CD4-positive, alpha-beta T cell treated with Interleukin-15 for 1 hour (primary cell): ENCODE measurements around the gene GLTPD2.
"Not testable (repeated sequence)": the region's sequence is repeated elsewhere in the genome, so short reads cannot be mapped to it uniquely, and the experiment has no call there.

Source experiments
- DNase-seq: peaks from one replicate; pipeline ENCODE4 v3.0.0-alpha.2; 2020

The GLTPD2 gene

DNA sequence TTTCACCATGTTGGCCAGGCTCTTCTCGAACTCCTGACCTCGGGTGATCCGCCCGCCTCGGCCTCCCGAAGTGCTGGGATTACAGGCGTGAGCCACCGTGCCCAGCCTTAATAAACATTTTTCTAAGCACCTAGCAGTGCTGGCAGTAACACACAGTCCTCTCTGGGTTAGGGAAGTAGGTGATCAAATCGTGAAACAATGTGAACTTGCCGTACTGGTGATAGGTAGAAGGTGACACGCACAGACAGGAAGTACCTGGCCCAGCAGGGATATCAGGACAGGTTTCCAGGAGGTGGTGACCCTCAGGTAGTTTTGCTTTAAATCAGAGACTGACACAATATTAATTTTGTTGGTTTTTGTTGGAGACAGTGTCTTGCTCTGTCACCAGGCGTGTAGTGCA is 22.7 kb downstream of the GLTPD2 start:
- no peak for DNase-seq

- no peak for DNase-seq
These were observed 23.9 kb downstream of the GLTPD2 start for GRCh38 chr17:4812690-4813089.

DNA sequence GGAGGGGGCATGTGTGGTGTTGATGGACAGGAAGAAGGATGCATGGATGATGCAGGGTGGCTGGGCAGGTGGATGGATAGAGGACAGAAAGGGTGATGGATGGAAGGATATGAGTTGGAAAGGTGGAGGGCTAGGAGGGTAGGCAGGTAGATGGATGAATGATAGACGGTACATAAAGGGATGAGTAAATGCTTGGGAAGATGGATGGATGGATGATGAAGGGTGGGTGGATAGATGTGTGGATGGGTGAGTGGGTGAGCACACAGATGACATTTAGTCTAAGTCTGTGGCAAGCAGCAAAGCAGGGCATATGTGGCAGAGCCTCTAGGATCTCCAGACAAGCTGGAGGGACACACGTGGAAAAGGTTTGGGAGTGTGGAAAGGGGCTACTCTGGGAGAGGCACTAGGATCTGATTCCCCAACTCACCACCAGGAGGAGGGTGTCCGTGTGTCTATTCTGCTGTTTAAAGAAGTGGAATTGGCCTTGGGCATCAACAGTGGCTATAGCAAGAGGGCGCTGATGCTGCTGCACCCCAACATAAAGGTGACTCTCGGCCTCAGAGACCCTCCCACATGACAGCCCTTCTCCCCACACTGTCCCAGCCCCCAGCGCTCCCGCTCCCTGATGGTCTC is 26.4 kb downstream of the GLTPD2 start:
- no peak for DNase-seq

DNA sequence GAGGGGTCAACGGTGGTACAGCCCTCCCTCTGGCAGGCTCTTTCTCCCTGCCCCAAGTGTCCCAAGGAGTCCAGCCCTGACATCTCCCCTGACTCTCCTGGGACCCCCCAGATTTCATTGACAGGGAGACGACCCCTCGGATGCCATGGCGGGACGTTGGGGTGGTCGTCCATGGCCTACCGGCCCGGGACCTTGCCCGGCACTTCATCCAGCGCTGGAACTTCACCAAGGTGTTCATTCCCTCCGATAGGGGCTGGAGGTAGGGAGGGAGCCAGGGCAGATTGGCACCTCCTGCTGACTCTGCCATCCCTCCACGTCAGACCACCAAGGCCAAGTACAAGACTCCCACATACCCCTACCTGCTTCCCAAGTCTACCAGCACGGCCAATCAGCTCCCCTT is 28.1 kb downstream of the GLTPD2 start:
- DNase-seq = no peak

GRCh38 chr17:4818276-4818675 is 29.5 kb downstream of the GLTPD2 start:
- DNase-seq = no peak

DNA sequence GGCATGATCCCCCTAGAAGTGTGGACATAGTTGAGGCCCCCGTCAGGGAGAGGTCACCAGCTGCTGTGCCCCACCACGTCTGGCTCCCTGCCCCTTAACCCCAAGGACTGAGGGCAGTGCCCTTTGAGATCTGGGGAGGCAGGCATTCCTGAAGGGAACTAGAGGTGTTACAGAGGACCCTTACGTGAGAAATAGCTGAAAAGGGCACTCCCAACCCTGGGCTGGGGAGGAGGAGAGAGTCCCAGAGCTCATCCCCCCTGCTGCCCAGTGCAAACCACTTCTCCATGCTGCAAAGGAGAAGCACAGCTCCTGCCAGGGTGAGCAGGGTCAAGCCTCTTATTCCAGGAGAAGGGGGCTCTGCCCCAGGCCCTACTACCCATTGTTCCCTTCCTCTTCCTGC is 34.1 kb downstream of the GLTPD2 start:
- no peak for DNase-seq

- DNase-seq = no peak
These were observed 34.8 kb downstream of the GLTPD2 start for GRCh38 chr17:4823373-4824089.

DNA sequence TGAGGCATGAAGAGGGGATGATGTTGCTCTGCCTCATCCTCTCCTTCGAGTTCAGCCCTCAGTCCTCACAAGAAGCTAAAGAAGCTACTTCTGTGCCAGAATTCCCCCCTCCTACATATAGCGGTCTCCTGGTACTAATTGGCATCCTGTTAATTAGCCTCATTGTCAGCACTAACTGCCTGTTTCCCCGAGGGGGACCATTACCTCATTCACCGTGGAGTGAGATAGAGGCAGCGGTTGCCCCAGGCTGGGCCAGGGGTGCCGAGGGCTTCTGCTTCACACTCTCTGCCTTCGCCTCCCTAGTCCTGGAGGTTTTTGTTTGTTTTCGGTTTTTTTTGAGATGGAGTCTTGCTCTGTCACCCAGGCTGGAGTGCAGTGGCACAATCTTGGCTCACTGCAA is 38.6 kb downstream of the GLTPD2 start:
- no peak for DNase-seq

DNA sequence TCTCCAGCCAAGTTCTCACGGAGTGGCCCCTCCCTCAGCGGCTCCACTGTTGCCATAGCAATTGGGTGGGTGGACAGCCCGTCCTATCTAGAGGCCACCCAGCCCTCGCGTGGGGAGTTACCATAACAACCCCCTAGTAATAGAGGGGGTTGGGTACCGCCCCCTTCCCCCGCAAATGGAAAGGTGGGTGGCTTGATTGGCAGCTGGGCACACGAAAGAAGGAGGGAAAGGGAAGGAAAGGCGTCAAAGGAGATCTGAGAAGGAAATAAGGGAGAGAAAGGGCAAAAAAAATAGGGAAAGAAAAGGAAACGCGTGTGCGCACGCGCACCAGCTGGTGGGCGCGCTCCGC is 44.0 kb downstream of the GLTPD2 start:
- DNase-seq = not testable (repeated sequence)

DNA sequence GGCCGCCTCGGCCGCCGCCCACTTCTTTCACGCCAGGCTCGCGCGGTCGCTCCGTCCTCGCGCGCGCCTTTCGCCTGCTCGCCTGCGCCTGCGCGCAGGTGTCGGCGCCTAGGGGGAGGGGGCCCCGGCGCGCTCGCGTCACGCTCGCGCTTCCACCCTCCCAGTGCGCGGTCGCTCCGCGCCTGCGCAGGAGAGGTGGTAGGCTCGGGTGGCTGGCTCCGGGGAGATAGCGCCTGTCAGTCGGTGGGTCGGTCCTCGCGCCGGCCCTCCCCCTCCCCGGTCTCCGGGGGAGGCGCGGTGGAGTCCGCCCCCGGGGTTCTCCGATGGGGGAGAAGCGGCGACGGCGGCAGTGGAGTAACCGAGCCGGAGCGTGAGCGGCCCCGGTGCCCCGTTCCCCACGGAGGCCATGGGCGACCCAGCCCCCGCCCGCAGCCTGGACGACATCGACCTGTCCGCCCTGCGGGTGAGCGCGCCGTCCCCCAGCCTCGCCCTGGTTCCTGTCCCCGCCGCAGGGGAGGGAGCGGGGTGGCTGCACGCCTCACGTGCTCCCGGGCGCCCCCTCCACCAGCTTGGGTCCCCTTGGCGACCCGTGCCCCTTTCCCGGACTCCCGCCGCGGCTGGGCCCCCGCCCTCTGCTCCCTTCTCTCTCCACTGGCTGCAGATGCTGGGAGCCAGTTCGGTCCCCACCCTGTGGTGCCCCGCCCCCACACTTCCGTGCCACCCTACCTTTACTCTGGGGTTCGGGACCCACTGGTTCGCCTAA is 44.6 kb downstream of the GLTPD2 start, which contains the start of gene MINK1:
Gene MINK1, plus strand, starts transcription at position 163 of the 763 bp plus-strand sequence. Its CDS starts 244 bp downstream, at position 407.
- peak; percentile 94 for DNase-seq

DNA sequence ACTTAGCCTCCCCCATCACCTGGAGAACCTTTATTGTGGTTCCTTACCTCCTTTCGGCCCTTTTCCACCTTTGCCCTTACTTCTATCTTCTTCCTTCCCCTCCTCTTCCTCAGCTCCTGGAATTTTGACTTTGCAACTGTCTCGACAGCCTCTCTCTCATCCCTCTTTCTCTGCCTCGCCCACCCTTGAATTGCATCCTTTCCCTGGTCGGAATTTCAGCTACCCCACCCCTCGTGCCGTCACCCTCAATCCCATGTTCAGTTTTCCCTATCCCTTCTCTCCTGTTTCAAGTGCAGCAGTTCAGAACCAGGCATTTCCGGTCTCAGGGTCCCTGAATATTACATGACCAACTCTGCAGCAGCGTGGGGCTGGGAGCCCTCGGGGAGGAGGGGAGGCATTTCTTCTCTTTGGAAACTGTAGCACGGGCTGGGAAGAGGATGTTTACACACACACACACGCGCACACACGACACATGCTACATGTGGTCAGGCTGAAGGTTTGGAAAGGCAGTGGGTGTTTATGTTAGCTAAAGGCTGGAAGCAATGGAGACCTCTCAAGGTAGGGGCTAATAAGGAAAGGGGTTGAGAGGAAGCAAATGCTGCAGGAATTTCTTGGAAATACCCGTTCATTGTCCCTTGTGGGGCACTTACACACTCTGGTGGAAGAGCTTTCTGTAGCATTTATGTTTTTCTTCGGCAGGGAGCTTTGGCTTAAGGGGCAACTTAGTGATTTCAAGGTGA is 45.3 kb downstream of the GLTPD2 start:
- no peak for DNase-seq

DNA sequence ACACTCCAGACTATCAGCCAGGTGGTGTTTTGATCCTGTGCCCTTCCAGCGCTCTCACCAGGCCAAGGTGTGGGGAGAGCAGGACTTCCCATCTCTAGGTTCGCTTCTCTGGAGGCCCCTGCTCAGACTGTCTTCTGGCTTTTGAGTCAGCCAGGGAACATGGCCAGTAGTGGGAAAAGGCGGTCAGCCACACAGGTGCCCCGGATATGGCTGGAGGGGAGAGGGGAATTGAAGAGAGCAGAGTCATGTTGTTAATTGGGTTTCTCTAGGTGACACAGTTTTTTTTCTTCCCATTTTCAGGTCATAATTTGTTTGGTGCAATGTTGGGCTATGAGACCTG is 45.9 kb downstream of the GLTPD2 start:
- DNase-seq = no peak

GRCh38 chr17:4836221-4836620 is 47.5 kb downstream of the GLTPD2 start:
- DNase-seq = no peak

GRCh38 chr17:4837471-4838308 is 48.9 kb downstream of the GLTPD2 start:
- no peak for DNase-seq

DNA sequence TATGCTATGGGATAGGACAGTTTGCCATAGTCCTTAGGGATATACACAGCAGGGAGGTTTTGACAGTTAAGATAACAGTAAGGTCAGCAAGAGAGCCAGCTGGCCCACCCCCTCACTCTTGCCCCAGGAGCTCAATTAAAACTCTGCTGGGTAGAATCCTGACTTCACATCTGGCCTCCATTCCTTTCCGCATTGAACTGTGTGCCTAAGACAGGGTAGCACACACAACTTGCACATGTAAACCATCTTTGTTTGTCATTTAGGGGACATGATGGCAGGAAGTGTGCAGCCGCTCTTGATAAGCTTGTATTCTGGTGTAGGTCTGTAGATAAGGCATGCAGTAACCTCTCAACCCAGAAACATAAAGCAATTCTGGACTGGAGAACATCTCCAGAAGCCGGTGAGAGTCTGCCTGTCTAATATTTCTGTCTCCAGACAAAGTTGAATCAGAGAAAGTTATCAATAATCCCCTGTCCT is 49.6 kb downstream of the GLTPD2 start:
- DNase-seq = no peak

GRCh38 chr17:4839221-4839620 is 50.5 kb downstream of the GLTPD2 start:
- DNase-seq = no peak
